Loucy (cell line): ENCODE measurements around the gene ARL4D.

ENCODE experiments used
- H2AFZ ChIP-seq: fragments of 200-600 bp; sonication (generic); 2 replicates; pipeline ENCODE4 v1.6.0; 2016; ENCODE audit warnings: antibody characterized with exemption, mild to moderate bottlenecking, low read length, moderate library complexity
- H3F3A ChIP-seq: fragments of 200-600 bp; 2 replicates; pipeline ENCODE4 v1.6.0; 2016; ENCODE audit warnings: antibody characterized with exemption, low read depth, mild to moderate bottlenecking
- H3K27me3 ChIP-seq: fragments of 200-600 bp; sonication (generic); 2 replicates; pipeline ENCODE4 v1.6.1; 2014; ENCODE audit warnings: low read length, mild to moderate bottlenecking; ENCODE audit not compliant: insufficient read depth, poor library complexity, severe bottlenecking
- H3K36me3 ChIP-seq: fragments of 200-600 bp; sonication (generic); 2 replicates; pipeline ENCODE4 v1.6.1; 2016; ENCODE audit warnings: low read length; ENCODE audit not compliant: insufficient read depth
- H3K4me1 ChIP-seq: fragments of 200-600 bp; sonication (generic); 2 replicates; pipeline ENCODE4 v1.5.1; 2014; ENCODE audit warnings: low read length, mild to moderate bottlenecking; ENCODE audit not compliant: insufficient read depth, poor library complexity, severe bottlenecking
- H3K4me2 ChIP-seq: fragments of 200-600 bp; sonication (generic); 2 replicates; pipeline ENCODE4 v1.6.0; 2014; ENCODE audit warnings: antibody characterized with exemption, low read length, low read depth, mild to moderate bottlenecking; ENCODE audit not compliant: poor library complexity, severe bottlenecking
- H3K4me3 ChIP-seq: fragments of 200-600 bp; sonication (generic); 2 replicates; pipeline ENCODE4 v1.5.1; 2014; ENCODE audit warnings: low read length, mild to moderate bottlenecking, mixed read lengths; ENCODE audit not compliant: poor library complexity, severe bottlenecking
- H3K79me2 ChIP-seq: fragments of 200-600 bp; sonication (generic); 2 replicates; pipeline ENCODE4 v1.6.1; 2014; ENCODE audit warnings: low read length; ENCODE audit not compliant: insufficient read depth
- H3K9ac ChIP-seq: fragments of 200-600 bp; sonication (generic); 2 replicates; pipeline ENCODE4 v1.6.0; 2014; ENCODE audit warnings: mild to moderate bottlenecking, low read depth, low read length, moderate library complexity; ENCODE audit not compliant: poor library complexity, severe bottlenecking
- H3K9me2 ChIP-seq: fragments of 200-600 bp; sonication (generic); replicated peaks from 2 replicates; pipeline ENCODE4 v1.6.1; 2016; ENCODE audit warnings: low read depth, low read length, mixed read lengths
- H3K9me3 ChIP-seq: fragments of 200-600 bp; sonication (generic); 2 replicates; pipeline ENCODE4 v1.6.1; 2014; ENCODE audit warnings: mild to moderate bottlenecking, antibody characterized with exemption, low read length, low read depth; ENCODE audit not compliant: insufficient read depth
- H4K20me1 ChIP-seq: fragments of 200-600 bp; sonication (generic); 2 replicates; pipeline ENCODE4 v1.6.0; 2014; ENCODE audit warnings: antibody characterized with exemption, low read length, mild to moderate bottlenecking; ENCODE audit not compliant: insufficient read depth, poor library complexity, severe bottlenecking
- CTCF ChIP-seq: fragments of 200-600 bp; sonication (generic); conservative IDR thresholded peaks from 2 replicates; pipeline ENCODE4 v1.5.1; 2014; ENCODE audit warnings: mild to moderate bottlenecking, antibody characterized with exemption, low read length
- EZH2phosphoT487 ChIP-seq: fragments of 200-600 bp; IDR thresholded peaks from 2 replicates; pipeline ENCODE4 v1.6.1; 2018; ENCODE audit warnings: antibody characterized with exemption, mild to moderate bottlenecking, moderate library complexity, borderline replicate concordance

The ARL4D gene

GRCh38 chr17:43402078-43402477 lies 3.3 kb downstream of the ARL4D start:
- Histone ChIP-seq H4K20me1 (no peaks in the 10 kb centered on the region), H2AFZ (no peak overlapping the region), H3K4me1 (peaks cover 23% of the 10 kb centered on the region), H3K36me3 (no peaks in the 10 kb centered on the region), H3K9me3 (no peaks in the 10 kb centered on the region), H3F3A (no peaks in the 10 kb centered on the region), H3K79me2 (no peaks in the 10 kb centered on the region), H3K9ac (no peak overlapping the region), H3K4me2 (no peak overlapping the region), H3K27me3 (no peaks in the 10 kb centered on the region), H3K9me2 (no peaks in the 10 kb centered on the region), H3K4me3 (no peak overlapping the region)
- no peak for TF ChIP-seq EZH2phosphoT487
- no peak for TF ChIP-seq CTCF

GRCh38 chr17:43402567-43402966 lies 3.8 kb downstream of the ARL4D start:
- Histone ChIP-seq H3K27me3 (no peaks in the 10 kb centered on the region), H3K9me3 (no peaks in the 10 kb centered on the region), H2AFZ (no peak overlapping the region), H3K9ac (no peak overlapping the region), H3K4me3 (no peak overlapping the region), H3F3A (no peaks in the 10 kb centered on the region), H3K9me2 (no peaks in the 10 kb centered on the region), H3K79me2 (no peaks in the 10 kb centered on the region), H3K4me1 (peaks cover 23% of the 10 kb centered on the region), H3K36me3 (no peaks in the 10 kb centered on the region), H3K4me2 (no peak overlapping the region), H4K20me1 (no peaks in the 10 kb centered on the region)
- TF ChIP-seq EZH2phosphoT487 (no peak), CTCF (no peak)

- Histone ChIP-seq H3K9me2 (no peaks in the 10 kb centered on the region), H3K4me1 (peaks cover 18% of the 10 kb centered on the region), H3K9ac (no peak overlapping the region), H3K4me3 (no peak overlapping the region), H3F3A (no peaks in the 10 kb centered on the region), H3K4me2 (no peak overlapping the region), H4K20me1 (no peaks in the 10 kb centered on the region), H2AFZ (no peak overlapping the region), H3K27me3 (no peaks in the 10 kb centered on the region), H3K36me3 (no peaks in the 10 kb centered on the region), H3K79me2 (no peaks in the 10 kb centered on the region), H3K9me3 (no peaks in the 10 kb centered on the region)
- TF ChIP-seq CTCF (no peak), EZH2phosphoT487 (no peak)
These were observed 5.1 kb downstream of the ARL4D start for GRCh38 chr17:43403846-43404245.
